Retina (tissue), 1 donor: Measurements from ENCODE around the gene ANKS1B.

Source experiments
- DNase-seq: peaks from one replicate; pipeline ENCODE4 v3.0.0-alpha.2; 2016

Gene ANKS1B

DNA sequence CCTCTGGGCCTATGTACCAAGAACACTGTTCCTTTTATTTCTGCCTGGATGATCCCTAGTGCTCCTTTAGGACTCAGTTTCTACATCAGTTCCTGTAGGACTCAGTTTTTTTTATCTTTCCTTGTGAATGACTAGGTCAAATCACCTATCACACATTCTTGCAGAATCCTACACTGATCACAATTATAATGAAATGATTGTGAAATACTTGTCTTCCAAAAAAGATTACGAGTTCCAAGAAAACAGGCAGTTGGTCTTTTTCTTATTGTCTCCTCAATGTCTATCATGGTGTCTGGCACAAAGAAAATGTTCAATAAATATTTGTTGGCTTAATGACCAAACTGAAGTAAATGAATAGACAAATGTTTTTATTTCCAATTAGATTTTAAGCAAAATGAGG lies 432.7 kb downstream of the ANKS1B start:
- no peak for DNase-seq

DNA sequence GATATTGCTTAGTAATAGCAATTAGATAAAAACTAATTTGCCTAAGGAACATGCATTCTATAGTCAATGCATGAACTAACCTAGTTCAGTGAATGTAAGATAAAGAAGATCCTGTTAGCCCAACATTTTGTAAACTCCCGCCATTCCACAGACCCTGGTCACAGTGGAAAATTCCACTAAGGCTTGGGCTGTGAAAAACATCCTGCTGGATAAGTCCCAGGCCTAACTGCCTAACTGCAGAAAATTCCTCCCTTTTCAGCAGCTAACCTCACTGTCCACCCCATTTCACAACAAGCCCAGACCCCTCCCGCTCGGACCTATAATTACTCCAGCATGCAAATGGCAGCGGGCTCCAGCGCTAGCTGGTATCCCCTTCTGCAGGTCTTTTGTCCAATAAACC lies 435.1 kb downstream of the ANKS1B start:
- no peak for DNase-seq

DNA sequence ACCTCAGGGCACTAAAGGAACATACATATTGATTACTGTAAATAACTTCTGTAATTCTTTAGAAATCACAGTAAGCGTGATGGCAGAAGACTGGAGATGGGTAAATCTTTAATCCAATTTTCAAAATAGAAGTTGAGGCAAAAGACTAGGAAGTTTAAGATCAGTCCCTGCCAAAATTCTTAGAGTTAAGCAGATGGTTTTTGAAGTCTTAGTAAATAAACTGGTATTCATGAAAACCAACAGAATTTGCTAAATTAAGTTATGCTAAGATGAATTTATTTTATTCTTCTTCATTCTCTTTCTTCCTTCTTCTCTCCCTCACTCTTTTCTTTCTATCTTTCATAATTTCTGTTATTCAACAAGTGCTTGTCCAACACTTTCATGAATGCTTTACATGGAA lies 435.5 kb downstream of the ANKS1B start:
- DNase-seq = no peak

DNA sequence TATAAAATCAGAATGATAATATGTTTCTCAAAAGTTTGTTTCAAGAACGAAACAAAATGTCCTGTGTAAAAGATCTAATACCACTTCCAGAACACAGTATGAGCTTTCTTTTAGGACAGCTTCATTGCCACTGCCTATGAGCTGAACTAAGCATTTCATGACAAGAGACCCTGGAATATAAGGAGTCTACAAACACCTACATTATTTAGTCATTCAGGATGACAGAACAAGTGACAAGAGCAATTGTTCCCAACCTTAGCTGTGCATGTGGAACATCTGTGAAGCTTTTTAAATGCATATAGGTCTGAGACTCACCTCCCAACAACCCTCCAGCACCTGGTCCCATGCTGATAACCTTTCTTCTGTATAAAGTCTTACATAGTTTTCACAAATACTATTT lies 440.3 kb downstream of the ANKS1B start:
- no peak for DNase-seq

DNA sequence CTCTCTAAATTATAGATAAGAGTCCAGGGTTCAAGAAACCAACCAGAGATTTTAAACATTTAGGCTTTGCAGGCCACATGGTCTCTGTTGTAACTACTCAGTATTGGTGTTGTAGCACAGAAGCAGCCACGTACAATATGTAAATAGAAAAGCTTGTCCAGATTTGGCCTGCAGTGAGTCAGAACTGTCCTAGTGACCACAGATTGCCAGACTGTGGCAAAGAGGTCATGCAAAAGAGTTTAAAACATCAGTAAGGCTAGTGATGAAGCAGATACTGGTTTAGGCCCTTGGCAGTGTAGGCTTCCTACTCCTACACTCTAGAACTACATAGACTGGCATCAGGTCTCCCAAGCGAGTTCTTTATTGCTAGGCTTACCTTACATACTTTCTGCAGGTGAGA lies 454.8 kb downstream of the ANKS1B start:
- DNase-seq = no peak

DNA sequence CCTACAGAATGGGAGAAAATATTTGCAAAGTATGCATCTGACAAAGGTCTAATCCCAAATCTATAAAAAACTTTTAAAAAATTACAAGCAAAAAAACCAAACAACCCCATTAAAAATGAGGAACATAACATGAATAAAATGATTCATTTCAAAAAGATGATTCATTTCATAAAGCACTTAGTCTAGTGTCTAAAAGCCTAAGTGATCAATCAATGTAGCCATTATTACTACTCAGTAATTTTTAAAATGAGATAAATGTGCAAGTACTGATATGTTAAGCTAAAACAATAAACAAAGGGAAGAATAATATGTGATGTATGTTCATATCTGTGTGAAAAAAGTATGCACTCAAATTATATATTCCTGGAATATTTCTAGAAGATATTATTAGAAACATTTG lies 456.3 kb downstream of the ANKS1B start:
- DNase-seq = no peak

DNA sequence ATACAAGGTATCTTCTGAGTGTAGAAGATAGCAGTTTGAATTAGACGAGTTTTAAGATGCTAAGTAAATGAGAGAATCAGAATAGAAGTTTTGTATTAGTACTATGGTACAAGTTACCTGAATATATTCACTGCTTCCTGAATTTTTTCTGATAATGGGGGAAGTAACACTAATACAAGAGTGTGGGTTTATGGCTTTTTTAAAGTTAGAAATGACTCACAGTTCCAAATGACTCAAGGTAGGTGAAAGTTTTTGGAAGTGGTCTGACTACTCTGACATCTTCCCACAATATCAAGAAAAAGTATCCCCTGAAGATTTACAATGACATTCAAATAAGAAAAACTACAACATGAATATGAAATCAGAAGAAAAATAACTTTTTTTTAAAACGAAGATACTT lies 460.9 kb downstream of the ANKS1B start:
- DNase-seq = no peak

DNA sequence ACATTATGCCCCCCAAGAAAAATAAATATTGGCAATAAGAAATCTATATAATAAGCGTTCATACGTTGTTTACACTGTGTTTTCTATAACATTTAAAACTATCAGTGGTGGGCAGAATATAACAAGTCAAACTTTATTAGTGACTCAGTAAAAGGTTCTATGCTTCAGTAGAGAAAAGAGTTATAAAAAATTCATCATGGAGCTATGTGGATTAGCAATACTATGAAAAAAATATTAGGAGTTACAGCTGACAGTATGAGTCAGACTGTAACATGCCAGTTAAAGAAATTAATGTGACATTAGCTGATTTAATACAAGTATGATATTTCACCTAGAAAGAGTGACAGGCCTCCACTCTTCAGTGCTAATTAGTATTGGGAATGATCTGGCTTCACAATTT lies 462.3 kb downstream of the ANKS1B start:
- no peak for DNase-seq

DNA sequence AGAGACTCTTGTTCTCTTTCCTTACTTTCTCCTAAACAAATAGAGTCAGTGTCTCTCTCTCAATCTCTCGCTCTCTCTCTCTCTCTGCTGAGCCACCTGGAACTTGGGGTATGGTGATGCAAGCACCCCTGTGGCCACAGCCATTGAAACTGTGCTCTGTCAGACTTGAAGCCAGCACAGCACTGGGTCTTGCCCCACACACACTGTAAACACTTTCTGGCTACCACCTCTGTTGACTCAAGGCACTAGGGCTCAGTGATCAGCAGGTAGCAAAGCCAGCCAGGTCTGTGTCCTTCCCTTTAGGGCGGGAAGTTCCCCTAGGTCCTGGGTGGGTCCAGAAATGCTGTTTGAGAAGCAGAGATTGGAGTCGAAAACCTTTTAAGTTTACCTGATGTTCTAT lies 463.1 kb downstream of the ANKS1B start:
- DNase-seq = no peak

DNA sequence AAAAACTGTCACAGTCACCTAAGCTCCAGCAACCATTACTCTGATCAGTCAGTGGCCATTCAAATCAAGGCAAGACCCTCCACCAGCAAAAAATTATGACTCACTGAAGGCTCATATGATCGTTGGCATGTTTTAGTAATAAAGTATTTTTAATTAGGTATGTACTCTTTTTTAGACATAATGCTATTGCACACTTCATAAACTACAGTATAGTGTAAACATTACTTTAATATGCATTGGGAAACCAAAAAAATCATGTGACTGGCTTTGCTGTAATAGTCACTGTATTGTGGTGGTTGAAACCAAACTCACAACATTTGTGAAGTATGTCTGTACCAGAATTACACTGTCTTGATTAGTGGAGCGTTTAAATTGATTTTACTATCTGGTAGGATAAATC lies 471.7 kb downstream of the ANKS1B start:
- DNase-seq = no peak

DNA sequence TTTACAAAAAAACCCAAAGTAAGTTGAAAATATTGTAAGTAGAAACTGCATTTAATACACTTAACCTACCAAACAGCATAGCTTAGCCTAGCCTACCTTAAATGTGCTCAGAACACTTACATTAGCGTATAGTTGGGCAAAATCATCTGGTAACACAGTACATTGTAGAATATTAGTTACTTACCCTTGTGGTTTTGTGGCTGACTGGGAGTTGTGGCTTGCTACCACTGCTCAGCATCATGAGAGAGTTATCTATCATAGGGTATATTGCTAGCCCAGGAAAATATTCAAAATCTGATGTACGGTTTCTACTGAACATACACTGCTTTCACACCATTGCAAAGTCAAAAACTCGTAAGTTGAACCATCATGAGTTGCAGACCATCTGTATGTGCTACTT lies 478.9 kb downstream of the ANKS1B start:
- no peak for DNase-seq

DNA sequence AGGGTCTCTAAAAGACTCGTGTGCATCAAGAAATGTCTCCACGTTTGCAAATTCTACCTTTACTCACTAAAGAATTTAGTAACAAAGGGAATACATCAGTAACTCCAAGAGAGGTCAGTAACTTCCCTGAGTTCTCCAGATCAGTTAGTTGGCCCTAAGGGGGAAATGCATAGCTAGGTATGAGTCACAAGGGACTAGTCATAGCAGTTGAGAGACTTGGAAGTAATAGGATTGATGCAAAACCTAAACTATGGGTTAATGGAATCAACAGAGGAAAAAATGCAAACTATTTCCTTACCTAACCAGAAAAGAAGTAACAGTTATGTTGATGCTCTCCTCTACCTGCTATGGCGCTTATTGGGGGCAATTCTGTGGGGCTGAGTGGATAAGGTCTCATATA lies 486.0 kb downstream of the ANKS1B start:
- no peak for DNase-seq

DNA sequence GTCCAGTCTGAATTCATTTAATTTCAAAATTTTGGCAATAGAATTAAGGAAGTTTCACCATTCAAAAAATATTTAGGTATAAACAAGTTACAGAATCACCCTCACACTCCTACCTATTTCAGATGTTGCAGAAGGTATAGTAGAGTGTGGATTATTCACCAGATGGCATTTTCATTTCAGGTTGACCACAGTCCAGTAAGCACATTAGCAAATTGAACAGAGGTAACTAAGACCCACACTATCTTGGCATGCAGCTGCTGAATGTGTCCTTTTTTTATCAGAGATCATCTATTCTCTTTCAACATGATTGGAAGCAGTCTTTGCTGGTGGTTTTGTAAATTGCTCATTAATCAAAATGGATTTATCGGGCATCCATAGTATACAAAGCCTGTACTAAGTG lies 488.9 kb downstream of the ANKS1B start:
- no peak for DNase-seq

DNA sequence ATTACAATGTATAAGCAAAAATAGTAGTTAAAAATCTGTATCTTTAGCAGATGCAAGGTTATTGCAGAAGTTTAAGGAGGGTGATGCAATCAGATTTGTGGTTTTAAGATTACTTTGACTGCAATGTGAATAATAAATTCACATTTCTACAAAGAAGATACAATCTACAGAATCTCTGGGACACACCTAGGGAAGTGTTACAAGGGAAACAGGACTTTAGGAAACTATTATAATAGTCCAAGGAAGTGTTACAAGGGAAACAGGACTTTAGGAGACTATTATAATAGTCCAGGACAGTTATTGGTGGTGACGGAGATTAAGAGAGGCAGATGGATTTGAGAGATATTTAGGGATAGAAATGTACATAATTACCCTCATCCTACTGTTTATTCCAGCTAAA lies 491.5 kb downstream of the ANKS1B start:
- DNase-seq = no peak

DNA sequence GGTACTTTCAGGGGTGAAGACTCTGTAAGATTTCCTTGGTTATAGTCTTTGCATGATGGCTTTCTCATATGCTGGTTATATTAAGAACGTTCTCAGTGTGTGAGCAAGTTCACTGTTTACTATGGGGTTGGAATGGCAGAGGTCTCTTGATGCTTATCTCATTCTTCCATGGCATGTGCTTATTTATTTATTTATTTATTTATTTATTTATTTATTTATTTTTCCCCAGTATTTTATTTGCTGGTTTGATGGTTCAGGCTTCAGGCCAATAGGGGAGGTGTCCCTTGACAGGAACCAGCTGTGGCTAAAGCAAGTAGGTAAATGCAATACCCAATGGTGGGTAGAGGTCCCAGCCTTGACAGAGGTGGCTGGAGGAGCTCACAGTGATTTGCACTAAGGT lies 498.5 kb downstream of the ANKS1B start:
- DNase-seq = no peak

DNA sequence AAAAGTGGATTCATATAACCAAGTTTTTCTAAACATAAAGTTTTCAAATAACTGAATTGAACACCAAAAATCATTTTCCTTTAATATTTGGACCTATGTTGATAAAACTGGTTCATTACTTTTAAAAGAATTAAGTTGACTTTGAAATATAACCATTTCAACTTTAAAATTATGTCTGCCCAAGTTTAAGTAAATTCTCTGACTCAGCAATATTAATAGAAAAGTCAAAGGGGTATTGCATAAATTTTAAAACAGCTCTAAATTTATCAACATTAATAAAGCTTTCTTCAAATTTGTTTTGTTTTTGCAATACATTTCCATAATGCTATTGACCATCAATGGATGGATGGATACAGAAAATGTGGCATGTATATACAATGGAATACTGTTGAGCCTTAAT lies 505.6 kb downstream of the ANKS1B start:
- DNase-seq = no peak

DNA sequence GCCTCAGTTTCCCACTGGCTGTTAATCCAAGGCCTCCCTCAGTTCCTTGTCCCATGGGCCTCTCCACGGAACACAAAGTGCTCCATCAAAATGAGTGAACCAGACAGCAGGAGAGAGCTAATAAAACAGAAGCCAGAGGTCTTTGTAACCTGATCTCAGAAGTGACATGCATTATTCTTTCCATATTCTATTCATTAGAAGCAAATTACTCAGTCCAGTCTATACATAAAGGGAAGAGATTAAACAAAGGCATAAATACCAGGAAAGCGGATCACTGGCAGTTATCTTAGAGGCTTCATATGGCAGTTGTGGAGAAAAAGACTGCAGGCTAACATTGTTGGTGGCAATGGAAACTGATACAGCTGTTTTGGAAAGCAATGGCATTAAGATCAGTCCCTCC lies 507.8 kb downstream of the ANKS1B start:
- DNase-seq = no peak

DNA sequence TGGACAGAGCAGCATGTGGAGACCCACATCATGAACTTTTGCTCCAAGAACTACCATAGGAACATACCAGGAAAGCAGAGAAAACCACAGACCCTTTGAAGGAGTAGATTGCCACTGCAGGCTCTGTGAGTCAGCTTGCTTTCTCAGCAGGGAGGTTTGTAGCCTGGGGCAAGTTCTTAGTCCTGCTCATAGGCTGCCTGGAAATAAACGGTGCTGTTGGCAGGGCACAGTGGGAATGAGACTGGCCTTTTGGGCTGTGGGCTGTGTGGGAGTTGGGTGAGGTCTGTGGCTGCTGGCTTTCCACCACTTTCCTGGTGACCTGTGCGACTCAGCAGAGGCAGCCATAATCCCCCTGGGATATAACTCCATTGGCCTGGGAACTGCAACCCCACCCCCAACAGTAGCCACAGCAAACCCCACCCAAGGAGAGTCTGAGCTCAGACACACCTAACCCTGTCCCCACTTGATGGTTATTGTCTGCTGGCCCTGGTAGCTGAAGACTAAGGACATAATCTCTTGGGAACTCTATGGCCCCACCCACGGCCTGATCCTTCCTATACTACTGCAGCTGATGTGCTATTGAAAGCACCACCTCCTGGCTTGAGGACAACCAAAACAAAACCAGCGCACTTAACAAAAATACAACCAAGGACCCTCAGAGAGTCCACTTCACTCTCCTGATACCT lies 529.2 kb downstream of the ANKS1B start:
- no peak for DNase-seq

DNA sequence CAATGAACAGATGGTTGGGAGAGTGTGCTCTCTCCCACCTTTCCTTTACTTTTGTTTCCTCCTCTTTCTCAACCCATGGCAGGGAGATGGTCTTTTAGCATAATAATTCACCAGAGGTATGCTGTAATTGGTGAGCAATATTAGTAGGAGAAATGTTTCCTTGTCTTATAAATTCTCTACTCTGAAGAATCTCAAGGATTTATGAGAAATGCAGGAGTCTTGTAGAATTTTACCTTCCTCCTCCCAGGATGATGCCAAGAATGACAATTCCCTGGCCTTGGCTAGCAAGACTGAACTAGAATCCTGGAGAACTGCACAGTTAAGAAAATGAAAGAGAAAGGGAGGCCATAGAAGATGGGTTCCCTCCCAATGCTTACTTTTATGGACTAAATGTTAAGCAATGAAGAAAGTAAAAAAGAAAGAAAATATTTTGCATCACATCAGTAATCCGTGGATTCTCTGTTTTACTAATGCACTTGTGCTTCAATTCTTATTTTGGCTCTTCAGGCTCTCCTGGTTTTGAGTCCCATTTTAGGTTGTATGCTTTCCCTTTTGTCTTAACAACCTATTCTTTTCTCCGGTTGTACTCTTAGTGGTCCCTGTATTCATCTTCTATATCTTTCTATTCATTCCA lies 530.1 kb downstream of the ANKS1B start:
- DNase-seq = no peak

DNA sequence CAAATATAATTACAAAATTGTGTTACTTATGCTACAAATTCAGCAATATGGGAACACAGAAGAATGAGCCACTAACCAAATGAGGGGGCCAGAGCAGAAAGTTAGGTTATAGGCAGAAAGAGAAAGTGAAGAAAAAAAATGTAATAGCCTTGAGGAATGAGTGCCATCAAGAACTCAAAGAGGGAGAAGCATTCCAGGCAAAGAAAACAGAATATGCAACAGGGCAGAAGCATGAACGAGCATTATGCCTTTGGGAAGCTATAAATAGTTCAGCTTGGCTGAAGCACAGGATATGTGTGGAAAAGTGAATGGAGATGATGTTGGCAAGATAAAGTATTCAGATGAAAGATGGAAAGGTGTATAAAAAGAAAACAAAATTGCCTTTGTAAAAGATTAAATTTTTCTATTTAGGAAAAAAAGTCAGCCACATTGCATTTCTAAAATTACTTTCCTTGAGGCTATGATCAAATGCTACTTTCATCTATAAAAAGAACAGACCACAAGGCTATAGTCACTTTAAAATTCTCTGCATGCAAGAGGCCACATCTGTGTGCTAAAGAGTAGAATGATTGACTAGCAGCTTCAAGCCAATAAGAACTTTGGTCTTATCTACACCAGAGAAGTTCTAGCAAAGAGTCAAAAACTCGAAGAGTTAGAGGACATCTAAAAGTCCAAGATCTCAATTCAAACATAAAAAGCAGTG lies 530.7 kb downstream of the ANKS1B start:
- DNase-seq = no peak

DNA sequence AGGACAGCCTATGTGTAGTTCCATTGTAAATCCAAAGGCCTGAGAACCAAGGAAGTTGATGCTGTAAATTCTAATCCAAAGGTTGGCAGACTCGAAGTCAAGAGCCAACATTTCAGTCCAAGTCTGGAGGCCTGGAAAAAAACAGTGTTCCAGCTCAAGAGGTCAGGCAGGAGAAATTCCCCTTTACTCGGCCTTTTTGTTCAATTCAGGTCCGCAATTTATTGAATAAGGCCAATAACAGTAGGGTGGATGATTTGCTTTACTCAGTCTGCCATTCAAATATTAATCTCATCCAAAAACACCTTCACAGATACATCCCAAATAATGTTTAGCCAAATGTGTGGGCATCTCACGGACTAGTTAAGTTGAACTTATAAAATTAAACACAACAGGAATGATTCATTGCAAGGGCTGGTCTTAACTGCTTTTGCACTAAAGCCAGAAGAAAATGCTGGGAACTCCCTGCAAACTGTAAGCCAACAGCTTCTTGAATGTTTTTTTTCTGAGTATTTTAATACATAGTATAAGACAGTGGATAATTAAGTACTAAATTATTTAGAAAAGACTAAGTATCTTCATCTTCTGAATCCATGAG lies 534.6 kb downstream of the ANKS1B start:
- DNase-seq = no peak

DNA sequence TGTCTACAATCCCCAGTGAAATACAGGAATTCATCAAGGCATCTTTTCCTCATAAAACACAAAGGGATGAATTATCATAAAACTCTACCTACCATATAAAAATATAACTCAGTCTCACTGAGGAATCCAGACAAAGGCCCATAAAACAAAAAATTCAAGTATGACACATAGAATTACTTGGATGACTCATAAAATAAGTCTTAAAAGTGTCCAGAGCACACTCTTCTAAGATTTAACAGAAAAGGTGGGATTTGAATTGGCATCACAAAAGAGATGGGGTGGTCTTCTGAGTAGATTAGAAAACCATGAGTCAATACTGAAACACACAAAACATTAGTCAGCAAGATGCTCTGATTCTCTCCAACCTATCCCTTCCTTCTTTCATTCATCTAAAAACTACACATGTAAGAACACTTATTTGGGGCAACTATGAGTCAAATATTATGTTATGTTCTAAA lies 539.8 kb downstream of the ANKS1B start:
- no peak for DNase-seq

DNA sequence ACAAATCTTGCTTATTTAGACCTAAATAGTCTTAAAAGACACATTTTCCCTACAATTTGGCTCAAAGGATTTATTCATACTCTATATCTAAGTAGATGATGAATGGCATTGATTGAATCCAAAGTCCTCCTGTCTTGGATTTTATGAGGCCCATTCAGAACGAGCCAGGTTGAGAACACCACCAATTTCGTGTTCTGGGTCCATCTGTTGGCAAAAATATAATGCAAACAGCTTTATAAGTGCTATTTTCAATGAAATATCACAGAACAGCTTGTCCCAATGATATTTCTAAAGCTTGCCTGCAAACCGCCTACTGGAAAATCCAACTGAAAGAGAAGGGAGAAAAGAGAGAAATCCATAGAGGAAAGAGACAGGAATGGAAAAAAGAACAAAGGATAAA lies 542.0 kb downstream of the ANKS1B start:
- DNase-seq = no peak

DNA sequence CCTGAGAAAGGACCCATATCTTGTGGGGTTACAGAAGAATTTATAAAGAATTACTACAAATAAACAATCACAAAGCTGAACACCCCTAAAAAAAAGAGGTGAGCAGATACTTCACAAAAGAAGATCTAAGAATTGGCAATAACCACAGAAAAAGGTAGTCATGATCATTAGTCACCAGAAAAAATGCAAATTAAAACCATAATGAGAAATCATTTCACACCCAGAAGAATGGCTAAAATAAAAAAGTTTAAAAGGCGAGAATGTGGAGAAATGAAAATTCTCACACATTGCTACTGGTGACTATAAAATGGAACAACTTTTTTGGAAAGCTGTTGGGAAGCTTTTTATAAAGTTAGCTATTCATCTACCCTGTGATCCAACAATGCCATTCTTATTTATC lies 545.3 kb downstream of the ANKS1B start:
- DNase-seq = no peak
